ELR (cell line): ENCODE results near the gene WNT16.
A peak's percentile ranks its signal among the peaks of the same experiment; 100 is the strongest.
"Not testable (repeated sequence)": the region's sequence is repeated elsewhere in the genome, so short reads cannot be mapped to it uniquely, and the experiment has no call there.

ENCODE experiments used
- DNase-seq: peaks from one replicate; pipeline ENCODE4 v3.0.0-alpha.2; 2015; ENCODE audit warnings: low read depth

The WNT16 gene

GRCh38 chr7:121306565-121306964 lies 22.2 kb upstream of the WNT16 start:
- DNase-seq: peak; percentile 8

GRCh38 chr7:121307021-121307574 lies 21.7 kb upstream of the WNT16 start:
- DNase-seq: no peak

- peak; percentile 50 for DNase-seq
These were observed 15.5 kb upstream of the WNT16 start for GRCh38 chr7:121313220-121313792.

GRCh38 chr7:121313793-121314676 lies 14.8 kb upstream of the WNT16 start:
- DNase-seq: no peak

- not testable (repeated sequence) for DNase-seq
These were observed 13.6 kb upstream of the WNT16 start for GRCh38 chr7:121315170-121315569.

- no peak for DNase-seq
These were observed 6.3 kb upstream of the WNT16 start for GRCh38 chr7:121322460-121322859.

GRCh38 chr7:121323515-121324302 lies 5.1 kb upstream of the WNT16 start:
- DNase-seq: no peak

- DNase-seq: no peak
These were observed 1.1 kb upstream of the WNT16 start for GRCh38 chr7:121327671-121328070.

GRCh38 chr7:121329191-121330052 lies 622 bp downstream of the WNT16 start:
- DNase-seq: peak; percentile 53

GRCh38 chr7:121330053-121330833 lies 1.4 kb downstream of the WNT16 start:
- DNase-seq: peak; percentile 40

GRCh38 chr7:121331048-121331447 lies 2.2 kb downstream of the WNT16 start:
- DNase-seq: no peak

GRCh38 chr7:121331574-121331973 lies 2.8 kb downstream of the WNT16 start:
- DNase-seq: no peak

GRCh38 chr7:121334376-121334775 lies 5.6 kb downstream of the WNT16 start:
- no peak for DNase-seq

- DNase-seq: peak; percentile 11
These were observed 6.3 kb downstream of the WNT16 start for GRCh38 chr7:121334875-121335648.

GRCh38 chr7:121336579-121336978 lies 7.8 kb downstream of the WNT16 start:
- DNase-seq: peak; percentile 53

- peak; percentile 27 for DNase-seq
These were observed 8.6 kb downstream of the WNT16 start for GRCh38 chr7:121337398-121337797.

- no peak for DNase-seq
These were observed 10.3 kb downstream of the WNT16 start for GRCh38 chr7:121339082-121339481.

- no peak for DNase-seq
These were observed 13.1 kb downstream of the WNT16 start for GRCh38 chr7:121341933-121342332.

- no peak for DNase-seq
These were observed 13.8 kb downstream of the WNT16 start for GRCh38 chr7:121342631-121343030.

GRCh38 chr7:121343302-121343701 lies 14.5 kb downstream of the WNT16 start:
- DNase-seq: peak; percentile 15
